ENCODE measurements around the gene EGFL7. TPM values are rescaled to one million over a fixed set of nuclear protein-coding genes. Genes with fewer than 3 reads are reported as not detected.

Gene EGFL7
- total RNA-seq, 1 experiment from 2014 or later = 0.08 TPM

DNA sequence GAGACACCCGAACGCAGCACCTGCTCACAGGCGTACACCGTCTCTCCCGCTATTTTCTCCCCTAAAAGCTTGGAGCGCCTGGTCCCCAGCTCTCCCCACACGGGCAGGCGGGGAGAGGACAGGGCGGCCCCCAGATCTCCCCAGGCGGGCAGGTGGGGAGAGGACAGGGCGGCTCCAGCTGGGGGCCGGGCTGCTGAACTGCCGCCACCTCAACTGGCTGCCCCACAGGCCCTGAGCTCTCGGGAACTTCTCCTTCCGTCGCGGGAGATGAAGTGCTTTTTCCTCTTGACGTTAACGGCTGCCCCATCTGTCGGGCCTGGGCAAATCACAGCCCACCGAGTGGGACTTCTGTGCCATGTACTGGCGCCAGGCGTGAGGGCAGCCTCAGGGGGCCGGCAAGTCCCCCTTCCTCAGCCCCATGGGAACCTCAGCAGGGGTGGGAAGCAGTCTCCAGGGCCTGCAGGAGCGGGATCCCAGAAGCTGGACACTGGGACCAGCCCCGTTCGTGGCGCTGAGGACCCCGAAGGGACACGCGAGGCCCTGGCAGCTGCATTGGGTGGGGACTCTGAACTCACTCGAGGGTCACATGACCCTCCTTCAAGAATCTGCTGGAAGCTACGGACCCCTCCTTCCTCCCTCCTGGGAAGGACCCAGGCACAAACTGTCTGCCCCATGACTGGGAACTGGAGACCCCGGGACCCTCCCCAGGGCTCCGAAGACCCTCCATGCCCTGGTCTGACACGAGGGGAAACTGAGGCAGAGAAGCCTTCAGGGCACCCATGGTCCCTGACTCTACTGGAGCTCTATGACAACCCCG is 5.7 kb upstream of the EGFL7 start:
- Histone ChIP-seq H3K9me3 (replicated peaks) (no peaks in the 10 kb centered on the region), H3K27me3 (replicated peaks) (peaks cover 45% of the 10 kb centered on the region), H3K27ac (no peak overlapping the region), H3K36me3 (no peaks in the 10 kb centered on the region), H3K4me1 (replicated peaks) (no peaks in the 10 kb centered on the region), H3K4me3 (no peak overlapping the region)
- no peak for DNase-seq (ENCODE audit: low read depth in 1 of 2, low spot score in 2 of 2)

DNA sequence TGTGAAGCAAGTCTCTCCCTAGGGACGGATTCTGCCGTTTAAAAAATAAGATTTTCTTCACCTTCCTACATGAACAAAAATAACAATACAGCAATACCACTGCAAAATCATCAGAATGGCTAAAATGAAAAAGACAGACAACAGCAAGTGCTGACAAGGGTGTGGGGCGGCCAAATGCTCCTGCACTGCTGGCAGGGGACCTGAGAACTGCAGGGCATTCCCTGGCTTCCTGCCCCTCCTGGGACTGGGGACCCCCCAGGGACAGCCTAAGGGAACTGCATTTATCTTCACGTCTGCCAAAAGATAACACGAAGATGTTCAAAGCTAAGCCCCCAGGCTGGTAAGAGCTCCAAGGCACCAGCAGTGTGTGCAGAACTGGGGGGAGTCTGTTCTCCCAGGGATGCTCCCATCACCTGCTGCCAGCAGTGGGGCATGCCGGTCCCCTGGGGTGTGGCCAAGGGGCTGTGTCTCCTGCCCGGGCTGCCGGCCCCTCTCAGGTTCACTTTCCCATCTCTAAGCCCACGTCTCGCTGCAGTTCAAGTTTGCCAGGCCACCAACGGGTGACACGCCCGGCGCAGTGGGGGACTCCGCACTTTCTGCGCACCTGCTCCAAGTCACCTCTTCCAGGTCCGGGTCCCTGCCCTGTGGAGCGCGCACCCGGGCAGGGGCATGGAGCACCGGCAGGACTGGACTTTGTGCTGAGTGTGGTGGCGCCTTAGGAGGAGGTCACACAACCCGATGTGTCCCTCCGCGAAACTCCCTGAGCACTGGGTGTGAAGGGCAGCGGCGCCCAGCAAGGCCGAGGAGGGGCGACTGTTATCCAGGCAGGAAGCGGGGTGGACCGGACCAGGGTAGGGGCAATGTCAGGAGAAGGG is 4.5 kb upstream of the EGFL7 start:
- no peak for DNase-seq (ENCODE audit: low read depth in 1 of 2, low spot score in 2 of 2)
- H3K27ac ChIP-seq = no peak overlapping the region
- no peaks in the 10 kb centered on the region for H3K4me1 ChIP-seq (replicated peaks)
- peaks cover 53% of the 10 kb centered on the region for H3K27me3 ChIP-seq (replicated peaks)
- no peak overlapping the region for H3K4me3 ChIP-seq
- no peaks in the 10 kb centered on the region for H3K36me3 ChIP-seq
- H3K9me3 ChIP-seq (replicated peaks) = no peaks in the 10 kb centered on the region

DNA sequence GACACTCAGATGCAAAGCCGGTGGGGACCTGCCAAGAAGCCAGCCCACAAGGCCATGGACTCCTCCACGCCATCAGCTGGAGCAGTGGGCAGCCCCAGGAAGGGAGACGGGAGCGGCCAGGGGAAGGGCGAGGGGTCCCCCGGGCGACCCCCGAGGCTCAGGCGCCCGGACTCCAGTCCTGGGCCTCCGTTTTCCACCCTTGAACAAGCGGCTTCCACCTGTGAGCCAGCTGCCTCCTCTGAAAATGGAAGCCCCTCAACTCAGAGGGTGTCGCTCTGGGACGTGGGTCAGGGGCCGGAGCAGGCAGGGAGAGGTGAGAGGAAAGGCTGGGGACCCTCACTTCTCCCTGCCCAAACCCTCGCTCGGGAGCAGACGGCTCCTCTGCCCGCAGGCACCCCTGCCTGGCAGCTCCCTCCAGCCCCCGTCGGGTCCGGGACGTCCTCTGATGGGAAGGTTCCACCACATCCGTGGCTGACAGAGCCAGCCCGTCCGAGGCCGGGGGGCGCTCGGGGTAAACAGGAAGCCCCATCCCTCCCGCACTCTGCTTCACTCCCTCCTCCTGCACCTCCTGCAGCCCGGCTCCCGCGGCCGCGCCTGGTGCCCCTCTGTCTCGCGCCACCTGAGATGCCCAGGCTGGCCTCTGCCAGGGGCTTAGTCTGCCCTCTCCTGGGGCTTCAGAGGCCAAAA is 3.7 kb upstream of the EGFL7 start:
- no peaks in the 10 kb centered on the region for H3K9me3 ChIP-seq (replicated peaks)
- peaks cover 53% of the 10 kb centered on the region for H3K27me3 ChIP-seq (replicated peaks)
- DNase-seq (ENCODE audit: low read depth in 1 of 2, low spot score in 2 of 2) = no peak
- no peaks in the 10 kb centered on the region for H3K36me3 ChIP-seq
- H3K4me3 ChIP-seq = no peak overlapping the region
- H3K4me1 ChIP-seq (replicated peaks) = no peaks in the 10 kb centered on the region
- H3K27ac ChIP-seq = no peak overlapping the region

- Histone ChIP-seq H3K4me3 (no peak overlapping the region), H3K27ac (no peak overlapping the region), H3K9me3 (replicated peaks) (no peaks in the 10 kb centered on the region), H3K4me1 (replicated peaks) (peaks cover under 1% of the 10 kb centered on the region; the same call in 1 of the 2 replicates), H3K27me3 (replicated peaks) (peaks cover 62% of the 10 kb centered on the region), H3K36me3 (no peaks in the 10 kb centered on the region)
- no peak for DNase-seq (ENCODE audit: low read depth in 1 of 2, low spot score in 2 of 2)
Observed at GRCh38 chr9:136659861-136660784, 2.6 kb upstream of the EGFL7 start.

DNA sequence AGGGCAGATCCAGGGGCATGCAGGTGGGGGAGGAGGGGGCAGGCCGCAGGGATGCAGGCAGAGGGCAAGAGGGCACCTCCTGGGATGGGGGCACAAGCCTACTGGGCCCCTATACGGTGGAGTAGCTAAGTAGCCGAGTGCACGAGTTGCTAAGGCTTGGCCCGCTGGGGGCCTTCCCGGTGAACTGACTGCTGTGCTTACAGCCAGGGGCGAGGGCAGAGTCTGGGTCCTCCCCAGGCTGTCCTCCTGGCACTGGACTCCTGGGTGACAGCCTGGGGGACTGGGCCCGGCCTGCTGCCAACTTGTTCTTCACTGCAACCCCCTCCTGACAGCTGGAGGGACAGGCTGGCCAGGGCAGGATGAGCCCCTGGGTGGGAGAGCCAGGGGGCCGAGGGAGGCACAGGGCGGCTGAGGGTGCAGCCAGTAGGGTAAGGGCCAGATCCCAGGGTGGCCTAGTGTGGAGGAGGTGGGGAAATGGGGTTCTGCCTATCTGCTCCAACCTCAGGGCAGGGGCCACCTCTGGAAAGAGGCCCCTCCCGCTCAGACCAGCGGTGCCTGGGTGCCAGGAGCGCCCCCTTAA is 1.7 kb upstream of the EGFL7 start:
- Histone ChIP-seq H3K4me3 (no peak overlapping the region), H3K27me3 (replicated peaks) (peaks cover 60% of the 10 kb centered on the region), H3K27ac (no peak overlapping the region), H3K36me3 (no peaks in the 10 kb centered on the region), H3K9me3 (replicated peaks) (no peaks in the 10 kb centered on the region), H3K4me1 (replicated peaks) (peaks cover 5% of the 10 kb centered on the region)
- no peak for DNase-seq (ENCODE audit: low read depth in 1 of 2, low spot score in 2 of 2)

DNA sequence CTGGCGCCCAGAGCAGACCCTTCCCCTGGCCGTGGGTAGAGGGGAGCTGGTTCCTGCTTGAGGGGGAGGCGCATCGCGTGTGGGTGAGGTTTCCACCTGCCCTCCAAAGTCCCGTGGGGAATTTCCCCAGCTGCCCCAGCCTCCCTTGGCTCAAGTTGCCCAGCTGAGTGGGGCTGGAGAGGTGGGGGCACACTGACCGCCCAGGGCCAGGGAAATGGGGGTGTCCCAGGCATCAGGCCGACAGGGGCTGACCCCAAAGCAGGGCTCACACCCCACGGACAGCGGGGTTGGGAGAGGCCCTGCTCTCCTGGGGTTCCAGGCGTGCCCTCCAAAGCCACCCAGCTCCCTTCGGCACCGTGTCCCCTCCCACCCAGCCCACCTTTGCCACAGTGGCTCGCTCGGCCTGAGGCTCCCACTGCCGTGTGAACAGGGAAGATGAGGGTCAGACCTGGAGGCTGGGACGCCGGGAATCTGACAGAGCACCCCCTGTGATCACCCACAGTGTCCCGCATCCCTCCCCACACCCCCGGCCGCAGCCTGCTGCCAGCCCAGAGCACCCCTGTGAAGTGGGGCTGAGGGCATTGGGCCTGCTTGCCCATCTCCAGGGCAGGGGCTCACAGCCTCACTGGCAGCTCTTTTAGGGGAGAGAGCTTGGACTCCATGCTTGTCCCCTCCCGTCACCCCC is 933 bp upstream of the EGFL7 start:
- Histone ChIP-seq H3K27ac (no peak overlapping the region), H3K36me3 (no peaks in the 10 kb centered on the region), H3K4me3 (no peak overlapping the region), H3K4me1 (replicated peaks) (peaks cover 7% of the 10 kb centered on the region), H3K27me3 (replicated peaks) (peaks cover 62% of the 10 kb centered on the region), H3K9me3 (replicated peaks) (no peaks in the 10 kb centered on the region)
- DNase-seq (ENCODE audit: low read depth in 1 of 2, low spot score in 2 of 2) = no peak

- peaks cover 62% of the 10 kb centered on the region for H3K27me3 ChIP-seq (replicated peaks)
- H3K27ac ChIP-seq = no peak overlapping the region
- DNase-seq (ENCODE audit: low read depth in 1 of 2, low spot score in 2 of 2) = no peak
- H3K4me1 ChIP-seq (replicated peaks) = peaks cover 7% of the 10 kb centered on the region
- no peaks in the 10 kb centered on the region for H3K36me3 ChIP-seq
- H3K9me3 ChIP-seq (replicated peaks) = no peaks in the 10 kb centered on the region
- H3K4me3 ChIP-seq = no peak overlapping the region
Observed at GRCh38 chr9:136662326-136662655, 425 bp upstream of the EGFL7 start.

GRCh38 chr9:136664000-136664915 is 1.5 kb downstream of the EGFL7 start:
- Histone ChIP-seq H3K27me3 (replicated peaks) (peaks cover 69% of the 10 kb centered on the region), H3K4me1 (replicated peaks) (peaks cover 7% of the 10 kb centered on the region), H3K27ac (no peak overlapping the region), H3K4me3 (no peak overlapping the region), H3K36me3 (no peaks in the 10 kb centered on the region), H3K9me3 (replicated peaks) (no peaks in the 10 kb centered on the region)
- no peak for DNase-seq (ENCODE audit: low read depth in 1 of 2, low spot score in 2 of 2)

DNA sequence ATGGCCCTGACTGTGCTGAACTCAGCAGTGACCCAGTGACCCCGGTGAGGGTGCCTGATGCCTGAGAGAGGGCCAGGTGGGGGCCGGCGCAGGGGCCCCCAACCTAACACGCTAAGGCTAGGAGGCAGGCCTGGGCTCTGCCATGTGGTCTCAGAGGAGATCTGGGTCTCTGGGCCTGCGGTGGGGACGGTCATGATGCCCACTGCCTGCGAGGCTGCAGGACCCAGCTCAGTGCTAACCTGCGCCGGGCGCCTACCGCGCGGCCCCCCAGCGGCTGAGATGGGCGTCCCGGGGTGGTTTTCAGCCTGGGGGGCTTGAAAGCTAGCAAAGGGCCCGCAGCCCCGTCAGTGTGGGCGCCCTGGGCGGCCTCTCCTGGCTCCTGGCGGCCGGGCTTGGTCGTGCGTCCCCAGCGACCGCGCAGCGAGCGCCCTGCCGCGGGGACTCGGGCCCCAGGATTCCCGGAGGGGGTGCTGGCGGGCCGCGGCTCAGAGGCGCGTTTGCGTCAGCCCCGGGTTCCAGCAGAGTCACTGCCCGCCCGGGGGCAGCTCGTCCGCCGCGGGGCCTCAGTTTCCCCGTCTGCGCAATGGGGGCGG is 2.5 kb downstream of the EGFL7 start:
- peaks cover 73% of the 10 kb centered on the region for H3K27me3 ChIP-seq (replicated peaks)
- no peak for DNase-seq (ENCODE audit: low read depth in 1 of 2, low spot score in 2 of 2)
- H3K9me3 ChIP-seq (replicated peaks) = no peaks in the 10 kb centered on the region
- H3K36me3 ChIP-seq = no peaks in the 10 kb centered on the region
- no peak overlapping the region for H3K4me3 ChIP-seq
- H3K4me1 ChIP-seq (replicated peaks) = peaks cover 7% of the 10 kb centered on the region
- H3K27ac ChIP-seq = no peak overlapping the region

DNA sequence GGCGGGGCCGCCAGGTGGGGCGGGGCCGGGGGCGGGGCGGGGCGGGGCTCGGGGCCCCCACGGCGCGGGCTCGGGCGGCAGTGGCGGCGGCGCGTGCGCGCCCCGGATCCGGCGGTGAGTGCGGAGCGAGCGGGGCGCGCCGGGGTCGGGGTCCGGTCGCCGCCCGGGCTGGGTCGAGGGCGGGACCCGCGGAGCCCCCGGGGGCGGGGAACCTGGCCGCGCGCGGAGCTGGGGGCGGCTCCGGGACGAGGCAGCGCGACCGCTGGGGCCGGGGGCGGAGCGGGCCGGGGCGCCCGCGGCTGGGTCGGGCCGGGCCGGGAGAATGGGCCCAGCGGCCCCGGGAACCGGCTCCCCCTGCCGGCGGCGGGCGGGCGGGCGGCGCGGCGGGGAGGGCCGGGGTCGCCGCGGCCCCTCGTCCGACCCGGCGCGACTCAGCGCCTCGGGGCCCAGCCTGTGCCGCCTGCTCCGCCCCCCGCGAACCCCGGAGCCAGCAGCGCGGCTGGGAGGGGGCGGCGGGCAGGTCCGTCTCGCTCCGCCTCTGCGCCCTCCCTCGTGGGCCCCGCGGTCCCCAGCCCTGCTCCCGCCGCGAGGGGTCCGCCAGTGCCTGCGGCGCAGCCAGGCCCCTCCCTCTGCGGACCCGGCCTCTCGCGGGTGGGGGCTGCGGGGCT is 3.1 kb downstream of the EGFL7 start:
- H3K4me1 ChIP-seq (replicated peaks) = peaks cover 7% of the 10 kb centered on the region
- no peak for DNase-seq (ENCODE audit: low read depth in 1 of 2, low spot score in 2 of 2)
- H3K9me3 ChIP-seq (replicated peaks) = no peaks in the 10 kb centered on the region
- no peak overlapping the region for H3K4me3 ChIP-seq
- no peaks in the 10 kb centered on the region for H3K36me3 ChIP-seq
- peaks cover 72% of the 10 kb centered on the region for H3K27me3 ChIP-seq (replicated peaks)
- no peak overlapping the region for H3K27ac ChIP-seq

Measured in SJSA1 (cell line).